Coronary artery (tissue), 2 donors: ENCODE results near the gene ARPC2.

Experiments used
- DNase-seq: peaks from one replicate; pipeline ENCODE4 v3.0.0-alpha.2; 2017; ENCODE audit warnings: low spot score
- H3K27ac ChIP-seq, 2 donors: fragments of 200-600 bp; sonication (generic); one replicate each; pipeline ENCODE4 v1.5.1; 2016 to 2019
- H3K4me3 ChIP-seq: fragments of 200-600 bp; sonication (generic); 2 replicates; pipeline ENCODE4 v1.5.1; 2016; ENCODE audit warnings: mild to moderate bottlenecking, moderate library complexity
- TF ChIP-seq, protein P1 (sequence below): fragments of 200-600 bp; sonication (generic); IDR thresholded peaks from one replicate; pipeline ENCODE4 v1.5.1; 2019; ENCODE audit warnings: antibody characterized with exemption

Gene ARPC2

DNA sequence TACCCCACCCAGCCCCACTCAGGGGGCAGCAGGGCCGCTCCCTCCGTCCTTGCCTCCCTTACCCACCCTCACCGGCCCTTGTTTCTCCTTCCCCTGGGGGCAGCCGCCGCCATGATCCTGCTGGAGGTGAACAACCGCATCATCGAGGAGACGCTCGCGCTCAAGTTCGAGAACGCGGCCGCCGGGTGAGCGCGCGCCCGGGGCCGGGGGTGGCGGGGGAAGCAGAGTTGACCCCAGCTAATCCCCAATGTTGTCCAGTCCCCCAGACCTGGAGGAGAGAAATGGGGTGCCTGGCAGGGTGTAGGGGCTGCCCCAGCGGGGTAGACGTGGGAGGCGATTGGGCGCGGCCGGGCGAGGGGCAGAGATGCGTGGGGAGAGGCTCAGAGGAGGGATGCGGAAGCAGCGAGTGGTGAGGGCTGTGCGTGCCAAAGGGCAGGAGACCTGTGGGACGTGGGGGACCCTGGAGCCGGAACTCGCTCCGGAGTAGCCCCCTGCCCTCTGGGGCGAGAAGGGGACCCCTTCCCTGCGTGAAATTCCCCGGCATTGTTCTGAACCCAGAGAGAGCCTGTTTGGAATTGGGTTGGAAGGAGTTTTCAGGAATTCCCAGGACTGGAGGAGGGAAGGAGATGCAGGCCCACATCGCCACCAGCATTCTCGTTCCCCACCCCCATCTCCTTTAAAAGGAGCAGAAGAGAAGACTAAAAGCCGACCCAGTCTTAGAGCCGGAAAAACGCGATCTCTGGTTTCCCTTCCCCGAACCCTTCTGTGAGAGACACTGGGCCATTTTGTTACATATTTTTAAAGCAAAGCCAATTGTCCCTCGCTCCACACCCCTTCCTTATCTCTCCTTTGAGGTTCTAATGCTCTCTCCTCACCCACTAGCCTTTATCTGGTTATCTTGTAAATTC lies 625 bp downstream of the ARPC2 start:
- TF ChIP-seq, protein P1, sequence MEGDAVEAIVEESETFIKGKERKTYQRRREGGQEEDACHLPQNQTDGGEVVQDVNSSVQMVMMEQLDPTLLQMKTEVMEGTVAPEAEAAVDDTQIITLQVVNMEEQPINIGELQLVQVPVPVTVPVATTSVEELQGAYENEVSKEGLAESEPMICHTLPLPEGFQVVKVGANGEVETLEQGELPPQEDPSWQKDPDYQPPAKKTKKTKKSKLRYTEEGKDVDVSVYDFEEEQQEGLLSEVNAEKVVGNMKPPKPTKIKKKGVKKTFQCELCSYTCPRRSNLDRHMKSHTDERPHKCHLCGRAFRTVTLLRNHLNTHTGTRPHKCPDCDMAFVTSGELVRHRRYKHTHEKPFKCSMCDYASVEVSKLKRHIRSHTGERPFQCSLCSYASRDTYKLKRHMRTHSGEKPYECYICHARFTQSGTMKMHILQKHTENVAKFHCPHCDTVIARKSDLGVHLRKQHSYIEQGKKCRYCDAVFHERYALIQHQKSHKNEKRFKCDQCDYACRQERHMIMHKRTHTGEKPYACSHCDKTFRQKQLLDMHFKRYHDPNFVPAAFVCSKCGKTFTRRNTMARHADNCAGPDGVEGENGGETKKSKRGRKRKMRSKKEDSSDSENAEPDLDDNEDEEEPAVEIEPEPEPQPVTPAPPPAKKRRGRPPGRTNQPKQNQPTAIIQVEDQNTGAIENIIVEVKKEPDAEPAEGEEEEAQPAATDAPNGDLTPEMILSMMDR, result no peak
- peak; percentile 80 for DNase-seq
- peak overlapping the region; percentile 95 for H3K27ac ChIP-seq
- peak overlapping the region; percentile 94 for H3K4me3 ChIP-seq

DNA sequence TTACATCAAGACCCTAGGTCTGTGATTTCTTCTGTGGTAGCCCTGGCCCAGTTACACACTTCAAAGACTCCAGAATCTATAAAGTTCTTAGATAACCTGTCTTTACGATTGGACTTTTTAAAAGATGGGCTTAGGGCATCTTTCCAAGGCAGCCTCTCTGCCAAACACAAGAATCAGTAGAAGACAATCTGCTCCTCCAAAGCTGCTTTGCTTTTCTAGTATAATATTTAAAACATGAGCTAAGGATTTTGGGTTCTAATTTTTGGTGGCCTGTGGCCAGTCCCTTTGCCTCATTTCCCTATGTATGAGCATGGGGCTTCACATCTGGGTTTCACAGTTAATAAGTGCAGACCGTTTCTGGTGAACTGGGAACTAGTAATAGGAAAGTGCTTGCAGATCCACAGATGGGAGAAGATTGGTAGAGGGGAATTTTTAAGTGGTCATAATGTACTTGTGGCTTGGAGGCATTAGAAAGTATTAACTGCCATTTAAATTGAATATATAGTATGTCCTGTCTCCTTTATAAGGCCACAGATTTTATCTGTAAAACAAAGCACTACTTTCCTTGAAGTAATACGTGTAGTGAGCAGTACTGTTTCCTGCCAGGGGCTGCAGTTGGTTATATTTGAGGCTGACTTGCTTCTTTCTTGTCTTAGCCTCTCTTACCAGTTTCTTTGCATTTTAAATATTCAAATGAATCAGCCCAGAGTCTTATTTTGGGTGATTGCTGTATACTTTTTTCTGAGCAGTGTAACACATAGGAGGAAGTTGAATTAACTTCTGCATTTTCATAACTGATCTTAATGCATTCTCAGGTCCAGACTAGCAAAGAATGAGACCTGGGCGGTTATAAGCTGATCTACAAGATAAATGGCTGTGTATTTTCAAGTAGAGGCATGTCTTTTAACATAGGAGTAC lies 1.5 kb downstream of the ARPC2 start:
- TF ChIP-seq, protein P1, result no peak
- DNase-seq, result no peak
- peak overlapping the region; percentile 94 for H3K4me3 ChIP-seq
- H3K27ac ChIP-seq, result peak overlapping the region; percentile 95

DNA sequence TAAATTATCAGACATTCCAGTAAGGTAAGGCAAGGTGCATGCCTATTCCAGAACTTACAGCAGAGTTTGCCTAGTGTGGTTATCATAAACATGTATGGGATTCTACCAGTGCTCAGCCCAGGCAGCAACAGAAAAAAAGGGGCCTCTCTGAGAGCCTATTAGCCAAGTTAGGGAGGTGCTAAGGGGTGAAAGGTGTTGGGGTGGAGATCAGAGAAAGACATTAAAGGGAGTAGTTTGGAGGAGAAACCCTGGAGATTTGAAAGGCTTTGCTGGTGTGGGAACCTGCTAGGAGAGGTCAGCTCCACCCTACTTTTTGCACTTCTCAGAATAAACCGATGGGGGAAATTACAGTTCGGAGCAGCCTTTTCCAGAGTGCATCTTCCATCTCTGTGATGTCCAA lies 2.9 kb downstream of the ARPC2 start:
- H3K27ac ChIP-seq, result no peak overlapping the region
- TF ChIP-seq, protein P1, result no peak
- H3K4me3 ChIP-seq, result peak overlapping the region; percentile 94
- DNase-seq, result no peak

DNA sequence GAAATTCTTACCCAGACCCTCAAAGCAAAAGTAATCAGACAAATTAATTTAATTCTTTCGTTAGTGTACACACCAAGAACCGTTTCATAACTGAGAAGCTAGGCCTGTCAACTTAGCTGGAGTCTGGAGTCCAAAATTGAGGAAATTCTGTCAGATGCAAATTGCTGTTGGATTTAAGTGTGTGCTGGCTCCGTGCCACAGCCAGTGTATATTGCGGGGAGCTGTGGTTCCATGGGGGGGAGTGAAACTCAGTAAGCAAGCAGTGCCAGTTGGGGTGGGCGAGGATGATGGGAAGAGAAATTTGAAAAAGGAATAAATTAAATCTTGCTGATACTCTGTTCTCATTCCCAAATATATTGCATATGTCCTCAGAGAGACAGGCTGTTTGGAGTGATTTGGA lies 4.0 kb downstream of the ARPC2 start:
- TF ChIP-seq, protein P1, result no peak
- DNase-seq, result no peak
- H3K4me3 ChIP-seq, result no peak overlapping the region
- H3K27ac ChIP-seq, result peak overlapping the region in 1 of 2 donors; percentile 15

DNA sequence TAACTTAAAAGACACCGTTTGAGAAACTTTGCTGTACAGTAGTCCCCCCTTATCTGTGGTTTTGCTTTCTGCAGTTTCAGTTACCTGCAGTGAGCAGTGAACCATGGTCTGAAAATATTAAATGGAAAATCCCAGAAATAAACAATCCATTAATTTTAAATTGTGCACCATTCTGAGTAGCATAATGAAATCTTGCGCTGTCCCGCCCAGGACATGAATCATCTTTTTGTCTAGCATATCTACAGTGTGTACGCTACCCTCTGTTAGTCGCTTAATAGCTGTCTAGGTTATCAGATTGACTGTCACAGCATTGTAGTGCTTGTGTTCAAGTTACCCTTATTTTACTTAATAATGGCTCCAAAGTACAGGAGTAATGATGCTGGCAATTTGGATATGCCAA lies 6.1 kb downstream of the ARPC2 start:
- no peak for DNase-seq
- peak overlapping the region in 1 of 2 donors; percentile 6 for H3K27ac ChIP-seq
- H3K4me3 ChIP-seq, result peak overlapping the region; percentile 19
- TF ChIP-seq, protein P1, result no peak

DNA sequence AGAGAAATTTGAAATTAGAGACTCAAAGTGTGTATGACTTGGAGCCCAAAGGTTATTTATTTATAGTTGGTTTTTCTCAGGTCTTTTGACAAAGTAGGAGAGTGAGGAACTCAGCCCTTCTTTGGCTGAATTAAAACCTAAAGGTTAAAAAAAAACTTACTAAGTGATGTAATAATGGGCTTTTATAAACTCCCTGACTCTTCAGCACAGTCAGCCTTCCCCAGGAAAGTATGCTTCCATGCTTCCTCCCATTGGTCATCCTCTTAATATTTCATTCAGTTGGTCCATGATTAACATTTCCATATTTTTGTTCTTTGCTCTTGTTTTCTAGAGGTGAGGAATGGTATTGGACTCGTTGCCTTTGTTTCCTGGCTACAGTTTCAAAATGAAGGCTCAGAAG lies 7.2 kb downstream of the ARPC2 start:
- DNase-seq, result no peak
- Histone ChIP-seq H3K4me3 (no peak overlapping the region), H3K27ac (no peak overlapping the region)
- TF ChIP-seq, protein P1, result no peak
